Endothelial cell of umbilical vein (primary cell): ENCODE measurements around the gene C9orf153. TPM values are rescaled to one million over a fixed set of nuclear protein-coding genes. Genes with fewer than 3 reads are reported as not detected.

Experiments used
- BruUV-seq: library from RNA; stranded (reverse); fragments of 400-500 nt; replicated peaks from 2 replicates; lab custom pipeline; 2021; lab: Mats Ljungman, UMichigan
- CTCF ChIA-PET: fragments of 300-600, 350-600 bp; sonication (Branson Sonifier 250); formaldehyde crosslinking; loops from one replicate; lab custom pipeline; 2021; ENCODE audit warnings: antibody characterized with exemption, inconsistent platforms; lab: Charles Lee
- POLR2A ChIA-PET: fragments of 300-600, 350-600 bp; sonication (Branson Sonifier 250); formaldehyde crosslinking; loops from one replicate; lab custom pipeline; 2021; ENCODE audit warnings: antibody characterized with exemption, inconsistent platforms; lab: Charles Lee
- DNase-seq: peaks from one replicate; pipeline ENCODE4 v3.0.0-alpha.2; 2011; ENCODE audit warnings: low read depth, low spot score
- FAIRE-seq: peaks from 2 replicates; lab custom pipeline; 2011; peaks lifted over from hg19 to GRCh38; lab: Jason Lieb, UNC
- H2AFZ ChIP-seq: 2 replicates; pipeline ENCODE4 v1.6.0; 2012; ENCODE audit warnings: low read depth, low read length, control low read depth, inconsistent platforms
- H3K27ac ChIP-seq: 2 replicates; pipeline ENCODE4 v1.5.1; 2011; ENCODE audit warnings: low read depth, mild to moderate bottlenecking, control low read depth, low read length, moderate library complexity; ENCODE audit not compliant: insufficient read depth
- H3K27me3 ChIP-seq, 2 experiments: 2 replicates each; pipeline versions ENCODE4 v1.6.0 to v1.6.1; 2011; ENCODE audit warnings: low read length in 2 of 2, mixed read lengths in 1 of 2; ENCODE audit not compliant: control insufficient read depth in 2 of 2, insufficient read depth in 2 of 2
- H3K36me3 ChIP-seq, 2 experiments: 2 replicates in 1 of 2; 3 replicates in 1 of 2; pipeline ENCODE4 v1.5.1; 2011; ENCODE audit warnings: low read length in 2 of 2, mild to moderate bottlenecking in 1 of 2, moderate library complexity in 1 of 2; ENCODE audit not compliant: control insufficient read depth in 2 of 2, insufficient read depth in 2 of 2; ENCODE audit errors: extremely low read depth in 1 of 2
- H3K4me1 ChIP-seq: 3 replicates; pipeline ENCODE4 v1.5.1; 2011; ENCODE audit warnings: mild to moderate bottlenecking, low read length; ENCODE audit not compliant: control insufficient read depth, insufficient read depth; ENCODE audit errors: extremely low read depth
- H3K4me2 ChIP-seq: 2 replicates; pipeline ENCODE4 v1.6.1; 2011; ENCODE audit warnings: low read length, control low read depth, mixed read lengths; ENCODE audit not compliant: insufficient read depth
- H3K4me3 ChIP-seq, 3 experiments: fragments of 200-600 bp in 1 of 3; sonication (generic), shearing (Covaris generic) in 1 of 3; replicated peaks in 1 of 3; 2 replicates each; pipeline ENCODE4 v1.5.1; 2011 to 2016; ENCODE audit warnings: control low read depth in 3 of 3, low read length in 3 of 3, mild to moderate bottlenecking in 2 of 3, inconsistent platforms in 1 of 3, low read depth in 1 of 3, moderate library complexity in 1 of 3; ENCODE audit not compliant: insufficient read depth in 1 of 3
- H3K79me2 ChIP-seq: 2 replicates; pipeline ENCODE4 v1.6.0; 2012; ENCODE audit warnings: low read length, inconsistent platforms; ENCODE audit not compliant: control insufficient read depth, insufficient read depth
- H3K9ac ChIP-seq: replicated peaks from 2 replicates; pipeline ENCODE3; 2011; ENCODE audit warnings: low read length, control low read depth; ENCODE audit not compliant: insufficient read depth; ENCODE audit errors: extremely low read depth
- H3K9me1 ChIP-seq: replicated peaks from 3 replicates; pipeline ENCODE4 v1.6.0; 2011; ENCODE audit warnings: mild to moderate bottlenecking, low read length; ENCODE audit not compliant: control insufficient read depth, insufficient read depth; ENCODE audit errors: extremely low read depth
- H3K9me3 ChIP-seq: replicated peaks from 2 replicates; pipeline ENCODE4 v1.5.1; 2012; ENCODE audit warnings: low read length, inconsistent platforms; ENCODE audit not compliant: control insufficient read depth, insufficient read depth
- H4K20me1 ChIP-seq: replicated peaks from 2 replicates; pipeline ENCODE3; 2011; ENCODE audit warnings: mild to moderate bottlenecking, low read length; ENCODE audit not compliant: control insufficient read depth, insufficient read depth; ENCODE audit errors: extremely low read depth
- EZH2 ChIP-seq: IDR thresholded peaks from 2 replicates; pipeline ENCODE4 v1.6.1; 2012; ENCODE audit warnings: borderline replicate concordance, low read depth, mild to moderate bottlenecking, moderate library complexity, low read length, inconsistent platforms; ENCODE audit not compliant: severe bottlenecking
- FOS ChIP-seq: IDR thresholded peaks from 2 replicates; pipeline ENCODE4 v1.6.1; 2011; ENCODE audit warnings: mild to moderate bottlenecking, low read length, moderate library complexity, borderline replicate concordance; ENCODE audit not compliant: insufficient read depth
- GATA2 ChIP-seq: IDR thresholded peaks from 2 replicates; pipeline ENCODE4 v1.7.0; 2011; ENCODE audit warnings: low read depth, mild to moderate bottlenecking, moderate library complexity, mixed read lengths, low read length; ENCODE audit not compliant: insufficient read length, insufficient read depth
- JUN ChIP-seq: IDR thresholded peaks from 2 replicates; pipeline ENCODE4 v1.6.1; 2011; ENCODE audit warnings: borderline replicate concordance, low read depth; ENCODE audit not compliant: insufficient read length, insufficient read depth
- MYC ChIP-seq: IDR thresholded peaks from one replicate; pipeline ENCODE4 v1.6.1; 2011; ENCODE audit warnings: mild to moderate bottlenecking, low read depth, low read length
- POLR2A ChIP-seq: IDR thresholded peaks from 2 replicates; pipeline ENCODE4 v1.6.1; 2012; ENCODE audit warnings: low read depth, mild to moderate bottlenecking, control low read depth, low read length
- POLR2AphosphoS5 ChIP-seq: IDR thresholded peaks from 2 replicates; pipeline ENCODE4 v1.6.1; 2012; ENCODE audit warnings: low read depth, mild to moderate bottlenecking, control low read depth, low read length, moderate library complexity; ENCODE audit not compliant: insufficient read depth
- dilution Hi-C: fragments of 300-500 bp; cut with MboI; formaldehyde crosslinking; loops from one replicate; pipeline ENCODE4 v1.15.0; 2019; ENCODE audit warnings: low sequenced_read_pairs; ENCODE audit not compliant: extremely low pct_ligation_motif_present
- intact Hi-C: fragments of 100-400 bp; cut with micrococcal nuclease; formaldehyde crosslinking; loops from one replicate; pipeline ENCODE4 v1.10.0; 2022
- polyA plus RNA-seq, 4 experiments: library from polyadenylated mRNA; depleted of rRNA in 3 of 4; stranded (reverse) in 3 of 4; unstranded in 1 of 4; fragments of >200 nt; gene quantifications; 2 replicates each; pipeline versions ENCODE4 v1.2.1 to v1.2.3, GENCODE V29; 2011 to 2012; ENCODE audit warnings: missing spikeins in 1 of 4
- total RNA-seq: library from RNA; stranded (reverse); gene quantifications from 2 replicates; pipeline ENCODE4 v1.2.3, GENCODE V29; 2021
- TF ChIP-seq, protein P1 (sequence below), 2 donors: IDR thresholded peaks; 1 replicate in 1 of 2; 2 replicates in 1 of 2; pipeline ENCODE4 v1.5.1; 2011; ENCODE audit warnings: low read length in 2 of 2, mild to moderate bottlenecking in 2 of 2, moderate library complexity in 2 of 2, control low read depth in 1 of 2, inconsistent platforms in 1 of 2, low read depth in 1 of 2; ENCODE audit not compliant: insufficient read depth in 1 of 2; ENCODE audit errors: extremely low read depth in 1 of 2
- TF ChIP-seq, protein P2 (sequence below): IDR thresholded peaks from 2 replicates; pipeline ENCODE4 v1.6.1; 2011; ENCODE audit not compliant: insufficient read depth, insufficient read length

Gene C9orf153
- total and polyA plus RNA-seq, 2 donors (not counting 3 experiments of a cell fraction or from before 2014, with no cell fraction given), result 0.66 TPM; not detected in 1

- TF ChIP-seq POLR2A, result no peak
- TF ChIP-seq GATA2, result no peak
- no peak for TF ChIP-seq POLR2AphosphoS5
- no peak for TF ChIP-seq EZH2
- TF ChIP-seq MYC, result no peak
- TF ChIP-seq JUN, result no peak
- TF ChIP-seq, protein P1, sequence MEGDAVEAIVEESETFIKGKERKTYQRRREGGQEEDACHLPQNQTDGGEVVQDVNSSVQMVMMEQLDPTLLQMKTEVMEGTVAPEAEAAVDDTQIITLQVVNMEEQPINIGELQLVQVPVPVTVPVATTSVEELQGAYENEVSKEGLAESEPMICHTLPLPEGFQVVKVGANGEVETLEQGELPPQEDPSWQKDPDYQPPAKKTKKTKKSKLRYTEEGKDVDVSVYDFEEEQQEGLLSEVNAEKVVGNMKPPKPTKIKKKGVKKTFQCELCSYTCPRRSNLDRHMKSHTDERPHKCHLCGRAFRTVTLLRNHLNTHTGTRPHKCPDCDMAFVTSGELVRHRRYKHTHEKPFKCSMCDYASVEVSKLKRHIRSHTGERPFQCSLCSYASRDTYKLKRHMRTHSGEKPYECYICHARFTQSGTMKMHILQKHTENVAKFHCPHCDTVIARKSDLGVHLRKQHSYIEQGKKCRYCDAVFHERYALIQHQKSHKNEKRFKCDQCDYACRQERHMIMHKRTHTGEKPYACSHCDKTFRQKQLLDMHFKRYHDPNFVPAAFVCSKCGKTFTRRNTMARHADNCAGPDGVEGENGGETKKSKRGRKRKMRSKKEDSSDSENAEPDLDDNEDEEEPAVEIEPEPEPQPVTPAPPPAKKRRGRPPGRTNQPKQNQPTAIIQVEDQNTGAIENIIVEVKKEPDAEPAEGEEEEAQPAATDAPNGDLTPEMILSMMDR (IDR thresholded peaks at IDR 0.05; ENCODE audit: extremely low read depth in 1 of 2, insufficient read depth in 1 of 2, low read depth in 1 of 2, low read length in 2 of 2), result no peak
- TF ChIP-seq FOS, result no peak
- TF ChIP-seq, protein P2, sequence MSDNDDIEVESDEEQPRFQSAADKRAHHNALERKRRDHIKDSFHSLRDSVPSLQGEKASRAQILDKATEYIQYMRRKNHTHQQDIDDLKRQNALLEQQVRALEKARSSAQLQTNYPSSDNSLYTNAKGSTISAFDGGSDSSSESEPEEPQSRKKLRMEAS, result no peak
- Histone ChIP-seq H3K9ac (no peak overlapping the region), H3K4me3 (no peak overlapping the region), H3K79me2 (no peaks in the 10 kb centered on the region), H3K9me1 (no peaks in the 10 kb centered on the region), H3K27me3 (no peaks in the 10 kb centered on the region), H3K36me3 (no peaks in the 10 kb centered on the region), H3K27ac (no peak overlapping the region), H2AFZ (no peak overlapping the region), H4K20me1 (no peaks in the 10 kb centered on the region), H3K9me3 (no peaks in the 10 kb centered on the region), H3K4me2 (no peak overlapping the region), H3K4me1 (no peaks in the 10 kb centered on the region)
- no peak for FAIRE-seq
- ChIA-PET CTCF (no interaction called here), POLR2A (no interaction called here)
- intact Hi-C loops (loop anchor here (10.0 kb wide), 2 partner anchors 148 to 392 kb away; partner anchors contain the start of gene TUT7), dilution Hi-C loops (no loop called here)
- DNase-seq, result no peak
- no TSS peak for BruUV-seq
Measured at GRCh38 chr9:86207193-86207592, 52.3 kb downstream of the C9orf153 start.
